ENCODE results near the gene ABLIM2. TPM values are rescaled to one million over a fixed set of nuclear protein-coding genes. Genes with fewer than 3 reads are reported as not detected.

ABLIM2 gene
- total RNA-seq, 4 donors from 2014 or later, result 177 to 281 (median 244) TPM

DNA sequence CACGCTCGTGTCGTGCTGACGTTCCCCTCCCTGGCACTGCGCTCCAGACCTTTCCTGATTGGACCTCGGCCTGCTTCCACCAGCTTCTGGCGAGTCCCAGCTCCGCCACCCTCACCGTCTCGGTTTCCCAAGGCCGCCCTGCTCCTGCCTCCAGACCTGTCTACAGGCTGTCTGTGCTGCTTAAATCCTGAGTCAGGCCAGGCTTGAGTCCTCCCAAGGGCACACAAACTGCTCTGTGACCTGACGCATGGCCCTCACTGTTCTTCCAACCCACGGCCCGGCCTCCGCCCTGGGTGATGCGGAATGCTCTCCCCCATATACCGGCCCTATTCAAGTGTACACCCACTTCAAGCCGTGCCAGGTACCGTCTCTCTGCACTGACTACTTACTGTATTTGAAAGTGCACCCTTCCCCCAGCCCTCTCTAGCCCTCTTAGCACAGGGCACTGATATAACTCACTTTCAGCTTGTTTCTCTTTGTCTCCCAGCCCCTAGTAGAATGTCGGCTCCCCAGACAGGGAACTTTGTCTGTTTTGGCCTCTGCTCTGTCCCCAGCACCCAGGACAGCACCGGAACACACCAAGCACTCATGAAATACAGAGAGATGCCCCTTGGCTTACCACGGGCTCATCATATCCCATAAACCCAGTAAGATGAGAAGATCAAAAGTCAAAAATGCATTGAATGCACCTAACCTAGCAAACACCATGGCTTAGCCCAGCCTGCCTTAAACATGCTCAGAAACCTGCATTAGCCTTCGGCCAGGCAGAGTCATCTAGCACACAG is 155.9 kb downstream of the ABLIM2 start:
- Histone ChIP-seq H3K4me3 (no peak overlapping the region), H3K4me1 (no peaks in the 10 kb centered on the region), H3K36me3 (peaks cover 0 to 92% of the 10 kb centered on the region in 2 donors), H3K27ac (peak overlapping the region in 1 of 4 donors; percentile 30), H3K27me3 (no peaks in the 10 kb centered on the region), H3K9me3 (no peaks in the 10 kb centered on the region)
- intact Hi-C loops (cut with DNase I; ENCODE audit: low total_unique reads), result no loop called here
- in situ Hi-C loops (cut with MboI; ENCODE audit: low sequenced_read_pairs in 4 of 4), result no loop called here
- ATAC-seq (no peak), DNase-seq (no peak)
- no peak for TF ChIP-seq POLR2A (IDR thresholded peaks at IDR 0.05)
- TF ChIP-seq, protein P1, sequence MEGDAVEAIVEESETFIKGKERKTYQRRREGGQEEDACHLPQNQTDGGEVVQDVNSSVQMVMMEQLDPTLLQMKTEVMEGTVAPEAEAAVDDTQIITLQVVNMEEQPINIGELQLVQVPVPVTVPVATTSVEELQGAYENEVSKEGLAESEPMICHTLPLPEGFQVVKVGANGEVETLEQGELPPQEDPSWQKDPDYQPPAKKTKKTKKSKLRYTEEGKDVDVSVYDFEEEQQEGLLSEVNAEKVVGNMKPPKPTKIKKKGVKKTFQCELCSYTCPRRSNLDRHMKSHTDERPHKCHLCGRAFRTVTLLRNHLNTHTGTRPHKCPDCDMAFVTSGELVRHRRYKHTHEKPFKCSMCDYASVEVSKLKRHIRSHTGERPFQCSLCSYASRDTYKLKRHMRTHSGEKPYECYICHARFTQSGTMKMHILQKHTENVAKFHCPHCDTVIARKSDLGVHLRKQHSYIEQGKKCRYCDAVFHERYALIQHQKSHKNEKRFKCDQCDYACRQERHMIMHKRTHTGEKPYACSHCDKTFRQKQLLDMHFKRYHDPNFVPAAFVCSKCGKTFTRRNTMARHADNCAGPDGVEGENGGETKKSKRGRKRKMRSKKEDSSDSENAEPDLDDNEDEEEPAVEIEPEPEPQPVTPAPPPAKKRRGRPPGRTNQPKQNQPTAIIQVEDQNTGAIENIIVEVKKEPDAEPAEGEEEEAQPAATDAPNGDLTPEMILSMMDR (IDR thresholded peaks at IDR 0.05 in 4 of 5, conservative IDR thresholded peaks at IDR 0.05 in 1 of 5), result no peak

DNA sequence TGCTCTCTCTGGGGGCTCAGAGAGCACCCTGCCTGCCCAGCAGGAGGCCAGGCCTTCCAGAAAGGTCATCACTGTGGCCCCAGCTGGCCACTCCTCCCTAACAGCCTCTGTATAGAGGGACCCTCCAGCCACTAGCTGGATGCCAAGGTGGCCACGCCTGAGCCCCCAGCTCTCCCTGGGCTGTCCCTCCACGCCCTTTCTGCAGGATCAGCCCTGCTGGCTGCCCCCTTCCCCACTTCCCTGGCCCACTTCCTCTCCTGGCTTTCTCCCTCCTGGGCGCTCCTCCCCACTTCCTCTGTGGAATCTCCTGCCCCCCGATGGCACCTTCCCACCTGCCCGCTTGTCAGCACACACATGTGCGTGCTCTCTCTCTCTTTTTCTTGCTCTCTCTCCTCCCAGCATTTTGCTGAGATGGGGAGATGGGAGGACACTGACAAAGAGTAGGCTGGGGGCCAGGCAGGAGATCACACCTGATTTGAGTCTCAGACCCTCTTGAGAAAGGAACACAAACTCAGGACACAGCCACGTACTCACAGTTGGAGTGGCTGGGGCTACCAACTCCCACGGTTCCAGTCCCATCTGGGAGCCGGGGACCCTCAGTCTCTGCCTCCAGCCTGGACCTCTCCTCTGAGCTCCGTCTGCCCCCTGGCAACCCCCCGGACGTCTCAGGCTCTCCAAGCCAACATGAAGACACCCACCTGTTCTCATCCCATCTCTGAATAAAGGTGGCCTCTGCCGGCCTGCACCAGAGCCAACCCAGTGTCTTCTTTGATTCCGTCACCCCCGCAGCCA is 156.9 kb downstream of the ABLIM2 start:
- no peak for ATAC-seq
- Histone ChIP-seq H3K9me3 (no peaks in the 10 kb centered on the region), H3K27ac (peak overlapping the region in 1 of 4 donors; percentile 30), H3K4me1 (no peaks in the 10 kb centered on the region), H3K4me3 (no peak overlapping the region), H3K27me3 (no peaks in the 10 kb centered on the region), H3K36me3 (peaks cover 0 to 89% of the 10 kb centered on the region in 2 donors)
- in situ Hi-C loops (cut with MboI; ENCODE audit: low sequenced_read_pairs in 4 of 4) (no loop called here), intact Hi-C loops (cut with DNase I; ENCODE audit: low total_unique reads) (no loop called here)
- DNase-seq, result no peak
- TF ChIP-seq POLR2A (IDR thresholded peaks at IDR 0.05), result no peak

DNA sequence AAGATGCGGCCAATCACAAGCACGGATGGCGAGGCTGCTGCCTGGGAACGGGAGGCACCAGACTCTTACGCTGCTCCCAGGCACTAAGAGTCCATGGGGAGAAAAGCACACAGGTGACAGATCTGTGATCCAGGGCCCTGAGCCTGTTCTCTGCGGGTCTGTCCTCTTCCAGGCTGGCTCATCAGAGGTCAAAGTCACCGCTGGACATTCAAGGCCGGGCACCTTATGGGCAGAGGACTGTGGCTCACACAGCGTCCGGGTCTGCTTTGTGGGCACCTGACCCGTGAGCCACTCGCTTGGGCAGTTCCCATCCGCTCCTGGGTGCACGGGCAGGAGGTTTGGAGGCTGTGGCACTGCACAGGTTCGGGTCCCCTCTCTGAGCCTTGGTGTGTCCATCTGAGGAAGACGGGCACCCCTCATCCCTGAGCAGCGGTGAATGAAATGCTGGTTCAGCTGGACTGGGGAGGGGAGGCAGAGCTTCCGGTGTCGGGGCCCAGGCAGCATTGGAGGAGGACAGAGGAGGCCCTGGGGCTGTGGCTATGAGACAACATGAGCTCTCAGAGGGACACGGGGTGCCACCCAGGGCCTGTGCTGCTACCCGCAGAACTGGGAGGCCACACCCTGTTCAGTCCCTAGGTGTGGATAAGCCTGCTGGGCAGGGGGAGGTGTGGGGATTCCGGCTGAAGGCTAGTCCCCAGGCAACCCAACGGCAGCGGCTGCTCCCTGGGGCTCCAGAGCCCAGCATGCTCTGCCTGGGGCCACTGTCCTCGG is 157.7 kb downstream of the ABLIM2 start:
- in situ Hi-C loops (cut with MboI; ENCODE audit: low sequenced_read_pairs in 4 of 4), result no loop called here
- TF ChIP-seq POLR2A (IDR thresholded peaks at IDR 0.05), result no peak
- TF ChIP-seq, protein P1 (IDR thresholded peaks at IDR 0.05 in 4 of 5, conservative IDR thresholded peaks at IDR 0.05 in 1 of 5), result no peak
- ATAC-seq (peak in 1 of 2 donors; percentile 8), DNase-seq (no peak)
- Histone ChIP-seq H3K9me3 (no peaks in the 10 kb centered on the region), H3K4me1 (no peaks in the 10 kb centered on the region), H3K4me3 (no peak overlapping the region), H3K27ac (peak overlapping the region in 1 of 4 donors; percentile 30), H3K27me3 (no peaks in the 10 kb centered on the region), H3K36me3 (peaks cover 0 to 80% of the 10 kb centered on the region in 2 donors)
- intact Hi-C loops (cut with DNase I; ENCODE audit: low total_unique reads), result no loop called here

GRCh38 chr4:8000247-8000646 is 158.4 kb downstream of the ABLIM2 start:
- no peak for DNase-seq

More at GRCh38 chr4:8000247-8000646, 158.4 kb downstream of the ABLIM2 start:
- Histone ChIP-seq H3K36me3 (peaks cover 0 to 74% of the 10 kb centered on the region in 2 donors), H3K4me1 (no peaks in the 10 kb centered on the region), H3K4me3 (no peak overlapping the region), H3K27me3 (no peaks in the 10 kb centered on the region), H3K9me3 (no peaks in the 10 kb centered on the region), H3K27ac (no peak overlapping the region)
- in situ Hi-C loops (cut with MboI; ENCODE audit: low sequenced_read_pairs in 4 of 4) (no loop called here), intact Hi-C loops (cut with DNase I; ENCODE audit: low total_unique reads) (no loop called here)
- no peak for TF ChIP-seq POLR2A (IDR thresholded peaks at IDR 0.05)
- TF ChIP-seq, protein P1 (IDR thresholded peaks at IDR 0.05 in 4 of 5, conservative IDR thresholded peaks at IDR 0.05 in 1 of 5), result no peak
- no peak for ATAC-seq

All from gastrocnemius medialis (tissue), 4 donors.